Hepatic stellate cell (primary cell): ENCODE measurements around the gene HPS5.

Experiments used
- DNase-seq: peaks from one replicate; pipeline ENCODE4 v3.0.0; 2011; ENCODE audit warnings: low spot score

Gene HPS5

DNA sequence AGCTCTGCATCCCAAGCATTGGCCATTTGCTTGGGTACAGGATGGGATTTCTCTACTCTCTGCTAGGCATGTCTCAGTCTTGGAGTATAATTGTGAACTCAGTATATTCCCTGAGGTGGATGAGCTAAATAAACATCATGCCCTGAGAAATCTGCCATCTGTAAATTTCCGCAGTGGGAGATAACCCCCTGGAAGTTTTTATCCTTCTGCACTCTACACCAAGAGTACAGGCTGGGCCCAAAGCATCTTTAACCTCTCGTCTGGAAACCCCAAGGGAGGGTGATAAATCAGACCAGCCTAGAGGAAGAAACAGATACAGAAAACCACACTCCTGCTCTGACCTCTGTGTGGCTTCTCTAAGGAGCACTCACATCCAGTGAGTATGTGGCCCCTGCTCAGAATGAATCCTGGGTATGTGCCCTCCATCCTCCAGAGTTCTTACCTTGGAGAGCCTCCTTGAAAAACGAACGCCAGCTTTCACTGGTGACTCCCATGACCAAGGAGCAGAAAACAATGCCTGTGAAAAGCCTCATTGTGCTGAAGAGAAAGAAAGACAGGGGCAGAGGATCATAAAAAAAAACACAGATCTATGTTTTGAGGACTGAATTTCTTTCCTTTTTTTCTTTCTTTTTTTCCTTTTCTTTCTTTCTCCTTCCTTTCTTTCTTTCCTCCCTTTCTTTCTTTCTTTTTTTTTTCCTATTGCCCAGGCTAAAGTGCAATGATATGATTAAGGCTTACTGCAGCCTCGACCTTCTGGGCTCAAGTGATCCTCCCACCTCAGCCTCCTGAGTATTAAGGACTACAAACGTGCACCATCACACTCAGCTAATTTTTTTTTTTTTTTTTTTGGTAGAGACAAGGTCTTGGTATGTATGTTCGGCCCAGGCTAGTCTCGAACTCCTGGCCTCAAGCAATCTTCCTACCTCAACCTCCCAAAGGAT lies 86.3 kb downstream of the HPS5 start:
- no peak for DNase-seq

DNA sequence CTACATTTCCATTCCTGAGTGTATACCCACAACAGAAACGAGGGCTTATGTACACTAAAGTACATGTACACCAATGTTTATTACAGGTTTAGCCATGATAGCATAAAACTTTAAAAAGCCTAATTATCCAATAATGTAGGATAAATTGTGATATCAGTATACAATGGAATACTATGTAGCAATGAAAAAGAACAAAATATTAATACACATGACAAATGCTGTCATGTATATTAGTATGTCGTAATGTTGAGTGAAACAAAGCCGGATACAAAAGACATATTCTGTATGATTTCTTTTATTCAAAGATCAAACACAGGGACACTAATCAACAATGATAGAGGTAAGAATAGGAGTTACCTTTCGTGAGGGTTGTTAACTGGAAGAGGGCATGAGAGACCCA lies 88.0 kb downstream of the HPS5 start:
- no peak for DNase-seq

GRCh38 chr11:18230859-18231258 lies 91.1 kb downstream of the HPS5 start:
- DNase-seq = no peak

DNA sequence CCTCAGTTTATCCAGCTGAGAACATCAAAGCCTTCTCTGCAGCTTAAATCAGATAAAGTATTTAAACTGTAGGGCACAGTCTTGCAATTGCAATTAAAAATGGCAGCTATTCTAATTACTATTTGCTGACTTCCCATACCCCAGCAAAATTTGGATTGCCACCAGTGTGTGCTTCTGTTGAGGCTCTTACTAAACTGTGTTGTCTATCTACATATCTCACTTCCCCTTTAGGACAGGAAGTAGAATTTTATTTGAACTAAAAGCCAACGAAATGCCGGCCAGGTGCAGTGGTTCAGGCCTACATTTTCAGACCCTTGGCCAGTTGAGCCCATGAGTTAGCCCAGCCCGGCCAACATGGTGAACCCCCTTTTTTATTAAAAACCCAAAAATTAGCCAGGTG lies 92.4 kb downstream of the HPS5 start:
- no peak for DNase-seq
